Measurements from ENCODE around the gene ENTPD6. TPM values are rescaled to one million over a fixed set of nuclear protein-coding genes. Genes with fewer than 3 reads are reported as not detected.

The ENTPD6 gene
- total and polyA plus RNA-seq, 12 donors = 30.9 to 260 (median 107) TPM

DNA sequence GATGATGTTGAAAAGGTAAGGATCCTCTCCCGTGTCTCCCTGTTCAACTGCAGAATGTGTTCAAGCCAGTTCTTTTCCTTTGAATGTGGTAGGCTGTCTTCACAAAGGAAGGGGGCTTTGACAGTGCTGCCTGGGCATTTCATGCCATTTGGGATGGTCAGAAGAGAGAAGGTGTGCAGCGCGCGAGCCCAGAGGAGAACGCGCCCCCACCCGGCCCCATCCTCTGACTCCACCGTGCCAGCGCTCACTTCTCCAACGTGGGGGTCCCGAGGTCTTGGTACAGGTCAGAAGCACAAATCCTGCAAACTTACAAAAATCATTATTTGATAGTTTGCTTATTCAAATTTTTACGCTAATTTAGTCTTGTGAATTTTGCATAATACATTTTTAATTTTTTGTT, 14.4 kb downstream of the ENTPD6 start:
- DNase-seq = peak in 1 of 7 donors; percentile 16
- Histone ChIP-seq H3K4me3 (no peak overlapping the region), H3K9me3 (replicated peaks in 1 of 3) (no peaks in the 10 kb centered on the region), H3K27me3 (no peaks in the 10 kb centered on the region), H3K27ac (no peak overlapping the region), H3K36me3 (replicated peaks in 1 of 2) (peaks cover 0 to 52% of the 10 kb centered on the region in 2 donors), H3K4me1 (replicated peaks in 1 of 2) (peaks cover 0 to 4% of the 10 kb centered on the region in 2 donors)
- intact Hi-C loops (cut with DNase I) = no loop called here
- 90 to 98% (median 98%) methylated on average over 12 of the region's 12 CpGs for WGBS, 4 donors
- TF ChIP-seq, protein P1, sequence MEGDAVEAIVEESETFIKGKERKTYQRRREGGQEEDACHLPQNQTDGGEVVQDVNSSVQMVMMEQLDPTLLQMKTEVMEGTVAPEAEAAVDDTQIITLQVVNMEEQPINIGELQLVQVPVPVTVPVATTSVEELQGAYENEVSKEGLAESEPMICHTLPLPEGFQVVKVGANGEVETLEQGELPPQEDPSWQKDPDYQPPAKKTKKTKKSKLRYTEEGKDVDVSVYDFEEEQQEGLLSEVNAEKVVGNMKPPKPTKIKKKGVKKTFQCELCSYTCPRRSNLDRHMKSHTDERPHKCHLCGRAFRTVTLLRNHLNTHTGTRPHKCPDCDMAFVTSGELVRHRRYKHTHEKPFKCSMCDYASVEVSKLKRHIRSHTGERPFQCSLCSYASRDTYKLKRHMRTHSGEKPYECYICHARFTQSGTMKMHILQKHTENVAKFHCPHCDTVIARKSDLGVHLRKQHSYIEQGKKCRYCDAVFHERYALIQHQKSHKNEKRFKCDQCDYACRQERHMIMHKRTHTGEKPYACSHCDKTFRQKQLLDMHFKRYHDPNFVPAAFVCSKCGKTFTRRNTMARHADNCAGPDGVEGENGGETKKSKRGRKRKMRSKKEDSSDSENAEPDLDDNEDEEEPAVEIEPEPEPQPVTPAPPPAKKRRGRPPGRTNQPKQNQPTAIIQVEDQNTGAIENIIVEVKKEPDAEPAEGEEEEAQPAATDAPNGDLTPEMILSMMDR (IDR thresholded peaks at IDR 0.05) = no peak
- TF ChIP-seq POLR2A (IDR thresholded peaks at IDR 0.05) = no peak

DNA sequence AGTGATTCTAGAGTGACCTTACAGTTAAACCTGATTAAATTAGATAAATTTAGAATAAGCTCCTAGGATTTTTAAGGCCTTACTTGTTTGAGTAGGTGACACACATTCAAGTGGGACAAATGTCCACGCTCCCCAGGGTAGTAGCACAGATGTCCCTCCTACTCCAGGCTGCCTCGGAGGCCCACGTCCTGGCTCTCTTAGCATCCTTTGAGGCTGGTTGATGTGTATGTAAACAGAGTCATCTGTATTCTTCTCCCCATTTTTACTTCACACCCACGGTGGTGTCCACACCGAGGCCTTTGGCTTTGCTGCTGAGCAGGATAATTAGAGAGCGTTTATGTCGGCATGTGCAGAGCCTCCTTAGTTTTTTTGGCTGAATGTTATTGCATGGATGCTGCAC, 15.8 kb downstream of the ENTPD6 start:
- peaks cover 0 to 66% of the 10 kb centered on the region in 2 donors for H3K36me3 ChIP-seq (replicated peaks in 1 of 2)
- intact Hi-C loops (cut with DNase I) = no loop called here
- WGBS, 4 donors = 82 to 93% (median 85%) methylated on average over 7 of the region's 7 CpGs

DNA sequence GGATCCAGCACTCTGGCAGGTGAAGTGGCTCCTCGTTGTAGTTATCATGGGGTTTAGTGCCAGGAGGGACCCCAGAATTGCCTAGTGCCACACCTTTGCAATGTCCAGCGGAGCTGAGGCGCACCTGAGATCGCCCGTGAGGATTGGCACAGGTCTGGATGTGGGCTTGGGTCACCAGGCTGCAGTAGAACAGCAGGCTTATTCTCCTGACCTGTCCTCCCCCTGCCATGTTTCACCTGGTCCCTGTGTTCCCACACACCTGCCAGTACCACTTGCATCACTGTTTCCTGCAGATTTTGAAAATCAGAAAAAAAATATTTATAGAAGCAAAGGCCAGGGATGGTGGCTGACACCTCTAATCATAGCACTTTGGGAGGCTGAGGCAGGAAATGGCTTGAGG, 16.7 kb downstream of the ENTPD6 start:
- peaks cover 0 to 75% of the 10 kb centered on the region in 2 donors for H3K36me3 ChIP-seq (replicated peaks in 1 of 2)
- 84 to 96% (median 87%) methylated on average over 5 of the region's 5 CpGs for WGBS, 4 donors
- H3K9me3 ChIP-seq (replicated peaks in 1 of 3) = no peaks in the 10 kb centered on the region
- no peaks in the 10 kb centered on the region for H3K4me1 ChIP-seq (replicated peaks in 1 of 2)
- no peak overlapping the region for H3K4me3 ChIP-seq
- H3K27ac ChIP-seq = no peak overlapping the region
- intact Hi-C loops (cut with DNase I) = no loop called here
- DNase-seq = peak in 1 of 7 donors; percentile 17
- TF ChIP-seq POLR2A (IDR thresholded peaks at IDR 0.05) = no peak
- TF ChIP-seq, protein P1 (IDR thresholded peaks at IDR 0.05) = no peak
- no peaks in the 10 kb centered on the region for H3K27me3 ChIP-seq

More for the DNA sequence above, 15.8 kb downstream of the ENTPD6 start:
- Histone ChIP-seq H3K4me3 (no peak overlapping the region), H3K4me1 (replicated peaks in 1 of 2) (no peaks in the 10 kb centered on the region), H3K27ac (no peak overlapping the region), H3K27me3 (no peaks in the 10 kb centered on the region), H3K9me3 (replicated peaks in 1 of 3) (no peaks in the 10 kb centered on the region)
- DNase-seq = no peak
- TF ChIP-seq POLR2A (IDR thresholded peaks at IDR 0.05) = no peak
- TF ChIP-seq, protein P1 (IDR thresholded peaks at IDR 0.05) = no peak

DNA sequence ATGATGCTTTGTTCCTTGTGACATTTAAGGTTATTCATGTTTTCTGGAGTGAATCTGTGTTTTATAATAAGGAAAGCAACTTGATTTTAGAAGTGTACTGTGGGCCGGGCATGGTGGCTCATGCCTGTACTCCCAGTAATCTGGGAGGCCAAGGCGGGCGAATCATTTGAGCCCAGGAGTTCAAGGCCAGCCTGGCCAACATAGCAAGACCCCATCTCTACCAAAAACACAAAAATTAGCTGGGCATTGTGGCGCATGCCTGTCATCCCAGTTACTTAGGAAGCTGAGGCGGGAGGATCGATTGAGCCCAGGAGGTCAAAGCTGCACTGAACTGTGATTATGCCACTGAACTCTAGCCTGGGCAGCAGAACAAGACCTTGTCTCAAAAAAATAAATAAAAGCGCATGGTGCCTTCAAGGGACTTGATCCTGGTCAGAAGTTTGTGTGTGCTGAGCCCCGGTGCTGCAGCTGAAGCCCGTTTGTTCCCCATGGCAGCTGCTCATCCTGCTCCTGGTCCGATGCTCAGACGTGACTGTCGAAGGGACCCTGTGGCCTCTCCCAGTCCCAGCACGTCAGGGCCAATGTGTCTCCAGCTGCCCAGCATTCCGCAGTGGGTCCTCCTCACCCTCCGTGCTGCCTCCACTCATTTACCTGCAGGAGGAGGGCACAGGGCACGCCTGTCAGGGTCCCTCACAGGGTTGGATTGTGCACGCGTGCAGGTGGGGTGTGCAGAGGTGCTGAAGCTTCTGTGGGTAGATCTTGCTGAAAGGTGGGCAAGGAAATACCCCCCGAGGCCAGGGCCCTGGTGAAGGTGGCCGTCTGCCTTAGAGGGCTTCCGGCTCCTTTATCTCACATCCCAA, 18.3 kb downstream of the ENTPD6 start:
- H3K4me1 ChIP-seq (replicated peaks in 1 of 2) = no peaks in the 10 kb centered on the region
- no peaks in the 10 kb centered on the region for H3K9me3 ChIP-seq (replicated peaks in 1 of 3)
- peak in 2 of 7 donors; percentile 12 to 17 for DNase-seq
- no peak overlapping the region for H3K4me3 ChIP-seq
- TF ChIP-seq, protein P1 (IDR thresholded peaks at IDR 0.05) = no peak
- TF ChIP-seq POLR2A (IDR thresholded peaks at IDR 0.05) = no peak
- 92 to 99% (median 96%) methylated on average over 14 to 21 of the region's 21 CpGs for WGBS, 4 donors
- intact Hi-C loops (cut with DNase I) = no loop called here
- peaks cover 0 to 89% of the 10 kb centered on the region in 2 donors for H3K36me3 ChIP-seq (replicated peaks in 1 of 2)
- no peak overlapping the region for H3K27ac ChIP-seq
- no peaks in the 10 kb centered on the region for H3K27me3 ChIP-seq
